Adipocyte (in vitro differentiated cells): ENCODE measurements around the gene UNG.

Experiments used
- DNase-seq: peaks from one replicate; pipeline ENCODE4 v3.0.0-alpha.2; 2015; ENCODE audit warnings: low read depth
- H3K27me3 ChIP-seq: replicated peaks from 2 replicates; pipeline ENCODE4 v1.7.0; 2013; ENCODE audit warnings: mild to moderate bottlenecking, low read length, moderate library complexity; ENCODE audit not compliant: control insufficient read depth, insufficient read depth
- H3K36me3 ChIP-seq: 2 replicates; pipeline ENCODE4 v1.7.0; 2013; ENCODE audit warnings: low read length, mild to moderate bottlenecking, moderate library complexity; ENCODE audit not compliant: control insufficient read depth, insufficient read depth, severe bottlenecking
- H3K4me1 ChIP-seq: 2 replicates; pipeline ENCODE4 v1.7.0; 2013; ENCODE audit warnings: mild to moderate bottlenecking, low read length, moderate library complexity; ENCODE audit not compliant: control insufficient read depth, insufficient read depth
- H3K4me3 ChIP-seq: 2 replicates; pipeline ENCODE4 v1.7.0; 2013; ENCODE audit warnings: mild to moderate bottlenecking, low read length, moderate library complexity
- H3K9ac ChIP-seq: 2 replicates; pipeline ENCODE4 v1.7.0; 2013; ENCODE audit warnings: mild to moderate bottlenecking, low read length, moderate library complexity
- H3K9me3 ChIP-seq: 2 replicates; pipeline ENCODE4 v1.7.0; 2013; ENCODE audit warnings: mild to moderate bottlenecking, low read length, moderate library complexity; ENCODE audit not compliant: control insufficient read depth

Gene UNG

DNA sequence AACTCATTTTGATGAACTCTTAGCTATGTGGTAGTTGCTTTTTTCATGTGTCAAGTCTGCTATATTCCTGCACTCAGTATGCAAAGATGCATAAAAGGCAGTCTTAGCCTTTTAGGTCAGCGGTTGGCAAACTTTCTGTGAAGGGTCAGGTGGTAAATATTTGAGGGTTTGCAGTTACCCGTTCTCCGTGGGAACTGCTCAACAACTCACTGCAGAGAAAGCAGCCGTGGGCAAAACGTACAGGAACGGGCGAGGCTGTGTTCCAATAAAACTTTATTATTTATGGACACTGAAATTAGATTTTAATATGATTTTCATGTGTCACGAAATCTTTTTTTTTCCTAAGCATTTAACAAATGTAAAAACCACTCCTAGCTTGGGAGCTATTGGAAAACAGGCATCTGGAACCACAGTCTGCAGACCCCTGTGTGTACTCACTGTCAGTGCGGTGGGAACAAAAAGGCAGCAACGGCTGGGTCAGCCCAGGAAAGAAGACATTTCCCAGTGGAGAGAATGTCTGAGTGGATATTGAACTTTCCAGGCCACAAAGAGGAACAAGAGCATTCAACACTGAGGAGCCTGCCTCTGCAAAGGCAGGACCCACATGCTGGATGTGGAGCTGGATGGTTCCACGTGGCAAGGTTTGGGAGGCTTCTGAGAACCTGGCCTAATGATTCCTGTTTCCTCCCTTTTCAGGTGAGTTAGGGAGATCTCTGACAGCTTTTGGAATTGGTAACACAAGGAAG lies 15.5 kb downstream of the UNG start:
- H3K27me3 ChIP-seq, result no peaks in the 10 kb centered on the region
- H3K9me3 ChIP-seq, result no peaks in the 10 kb centered on the region
- peak overlapping the region; percentile 50 for H3K9ac ChIP-seq
- H3K4me3 ChIP-seq, result peak overlapping the region; percentile 38
- H3K4me1 ChIP-seq, result peaks cover 71% of the 10 kb centered on the region
- DNase-seq, result no peak
- H3K36me3 ChIP-seq, result peaks cover 23% of the 10 kb centered on the region

GRCh38 chr12:109113661-109114321 lies 16.4 kb downstream of the UNG start:
- Histone ChIP-seq H3K9me3 (no peaks in the 10 kb centered on the region), H3K4me3 (peak overlapping the region; percentile 38), H3K9ac (peak overlapping the region; percentile 55), H3K36me3 (peaks cover 14% of the 10 kb centered on the region), H3K27me3 (no peaks in the 10 kb centered on the region), H3K4me1 (peaks cover 76% of the 10 kb centered on the region)
- DNase-seq, result peak; percentile 22

DNA sequence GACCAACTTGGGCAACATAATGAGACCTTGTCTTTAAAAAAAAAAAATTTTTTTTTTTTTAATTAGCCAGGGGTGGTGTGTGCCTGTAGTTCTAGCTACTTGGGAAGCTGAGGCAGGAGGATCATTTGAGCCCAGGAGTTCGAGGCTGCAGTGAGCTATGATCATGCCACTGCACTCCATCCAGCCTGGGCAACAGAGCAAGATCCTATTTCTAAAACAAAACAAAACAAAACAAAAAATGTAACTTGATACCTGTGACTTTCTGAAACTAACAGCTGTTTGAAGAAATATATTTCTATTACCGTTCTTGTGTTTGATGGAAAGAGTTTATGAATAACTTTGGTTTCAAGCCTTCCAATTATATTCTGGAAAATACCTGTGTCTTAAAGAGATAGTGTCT lies 17.2 kb downstream of the UNG start:
- no peak for DNase-seq
- Histone ChIP-seq H3K4me1 (peaks cover 81% of the 10 kb centered on the region), H3K36me3 (peaks cover 7% of the 10 kb centered on the region), H3K9me3 (no peaks in the 10 kb centered on the region), H3K9ac (peak overlapping the region; percentile 76), H3K4me3 (peak overlapping the region; percentile 51), H3K27me3 (no peaks in the 10 kb centered on the region)

- DNase-seq, result no peak
- no peaks in the 10 kb centered on the region for H3K9me3 ChIP-seq
- no peaks in the 10 kb centered on the region for H3K27me3 ChIP-seq
- peaks cover 74% of the 10 kb centered on the region for H3K4me1 ChIP-seq
- H3K36me3 ChIP-seq, result no peaks in the 10 kb centered on the region
- peak overlapping the region; percentile 51 for H3K4me3 ChIP-seq
- H3K9ac ChIP-seq, result peak overlapping the region; percentile 76
Measured at GRCh38 chr12:109115404-109115757, 18.0 kb downstream of the UNG start.

GRCh38 chr12:109115758-109116610 lies 18.6 kb downstream of the UNG start, which contains the start of gene ACACB:
Gene ACACB, plus strand, starts transcription at chr12:109116587. Its CDS starts 22,819 bp downstream, at chr12:109139406.
- no peak for DNase-seq
- no peaks in the 10 kb centered on the region for H3K27me3 ChIP-seq

DNA sequence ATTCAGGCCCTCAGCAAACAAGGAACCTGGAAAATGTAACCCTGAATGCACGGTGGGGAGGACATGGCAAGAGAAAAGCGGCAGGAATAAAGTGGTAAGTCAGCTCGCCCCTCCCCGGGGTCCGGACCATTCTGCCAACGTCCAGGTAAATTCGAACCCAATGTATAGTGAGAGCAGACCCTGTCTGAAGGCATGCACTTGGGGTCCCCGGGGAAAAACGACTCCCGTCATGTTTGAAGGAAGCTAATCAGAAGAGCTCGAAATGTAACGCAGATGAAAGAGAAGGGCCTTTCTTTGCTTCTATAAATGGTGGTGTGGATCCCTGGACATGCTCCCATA lies 19.2 kb downstream of the UNG start:
- Histone ChIP-seq H3K4me1 (peaks cover 62% of the 10 kb centered on the region), H3K9ac (peak overlapping the region; percentile 88), H3K27me3 (no peaks in the 10 kb centered on the region), H3K4me3 (peak overlapping the region; percentile 53), H3K9me3 (no peaks in the 10 kb centered on the region), H3K36me3 (no peaks in the 10 kb centered on the region)
- no peak for DNase-seq

More at GRCh38 chr12:109115758-109116610, 18.6 kb downstream of the UNG start, which contains the start of gene ACACB:
- Histone ChIP-seq H3K4me1 (peaks cover 68% of the 10 kb centered on the region), H3K9ac (peak within 1 kb of the TSS; percentile 88), H3K36me3 (no peaks in the 10 kb centered on the region), H3K4me3 (peak within 1 kb of the TSS; percentile 53), H3K9me3 (no peaks in the 10 kb centered on the region)

DNA sequence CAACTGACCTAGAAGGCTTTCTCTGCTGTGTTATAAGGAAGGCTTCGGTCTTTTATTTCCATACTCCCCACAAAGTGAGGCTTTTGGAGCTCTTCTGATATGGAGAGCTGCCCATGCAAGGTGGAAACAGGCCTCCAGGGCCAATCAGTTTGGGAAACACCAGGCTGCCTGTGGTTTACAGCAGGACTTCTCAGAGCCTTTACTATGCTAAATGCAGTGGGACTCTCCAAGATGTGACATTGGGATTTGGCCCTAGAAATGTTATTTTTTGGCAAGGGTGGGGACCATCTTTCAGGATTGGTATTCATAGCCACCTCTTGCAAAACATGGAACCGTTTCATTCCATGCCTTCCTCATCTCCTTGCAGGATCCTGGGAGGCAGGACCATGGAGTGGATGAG lies 22.7 kb downstream of the UNG start:
- peak overlapping the region; percentile 24 for H3K9ac ChIP-seq
- H3K4me3 ChIP-seq, result no peak overlapping the region
- H3K36me3 ChIP-seq, result no peaks in the 10 kb centered on the region
- H3K4me1 ChIP-seq, result peaks cover 35% of the 10 kb centered on the region
- H3K9me3 ChIP-seq, result no peaks in the 10 kb centered on the region
- no peaks in the 10 kb centered on the region for H3K27me3 ChIP-seq
- no peak for DNase-seq

DNA sequence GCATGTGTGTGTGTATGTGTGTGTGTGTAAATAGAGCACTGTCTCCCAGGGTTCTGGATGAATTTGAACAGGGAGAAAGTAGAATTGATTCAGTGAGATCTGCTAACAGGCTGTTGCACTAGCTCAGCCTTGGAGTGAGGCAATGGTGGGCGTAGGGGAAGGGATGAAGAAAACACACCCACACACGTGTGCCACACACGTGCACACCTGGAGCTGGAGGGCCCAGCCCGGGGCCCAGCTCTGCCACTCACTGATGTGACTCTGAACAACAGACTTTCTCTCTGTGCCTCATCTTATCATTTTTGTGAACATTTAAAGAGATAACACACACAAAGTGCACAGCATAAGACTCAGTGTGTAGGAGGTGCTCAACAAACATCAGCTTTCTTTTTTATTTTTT lies 23.2 kb downstream of the UNG start:
- Histone ChIP-seq H3K4me3 (no peak overlapping the region), H3K36me3 (no peaks in the 10 kb centered on the region), H3K9ac (peak overlapping the region; percentile 24)

GRCh38 chr12:109121346-109121880 lies 24.0 kb downstream of the UNG start:
- H3K9ac ChIP-seq, result no peak overlapping the region
- no peaks in the 10 kb centered on the region for H3K9me3 ChIP-seq
- H3K36me3 ChIP-seq, result peaks cover 5% of the 10 kb centered on the region
- H3K4me3 ChIP-seq, result no peak overlapping the region
- peaks cover 29% of the 10 kb centered on the region for H3K4me1 ChIP-seq
- no peak for DNase-seq
- no peaks in the 10 kb centered on the region for H3K27me3 ChIP-seq

More for the DNA sequence above, 23.2 kb downstream of the UNG start:
- DNase-seq, result no peak
- Histone ChIP-seq H3K9me3 (no peaks in the 10 kb centered on the region), H3K27me3 (no peaks in the 10 kb centered on the region), H3K4me1 (peaks cover 31% of the 10 kb centered on the region)

DNA sequence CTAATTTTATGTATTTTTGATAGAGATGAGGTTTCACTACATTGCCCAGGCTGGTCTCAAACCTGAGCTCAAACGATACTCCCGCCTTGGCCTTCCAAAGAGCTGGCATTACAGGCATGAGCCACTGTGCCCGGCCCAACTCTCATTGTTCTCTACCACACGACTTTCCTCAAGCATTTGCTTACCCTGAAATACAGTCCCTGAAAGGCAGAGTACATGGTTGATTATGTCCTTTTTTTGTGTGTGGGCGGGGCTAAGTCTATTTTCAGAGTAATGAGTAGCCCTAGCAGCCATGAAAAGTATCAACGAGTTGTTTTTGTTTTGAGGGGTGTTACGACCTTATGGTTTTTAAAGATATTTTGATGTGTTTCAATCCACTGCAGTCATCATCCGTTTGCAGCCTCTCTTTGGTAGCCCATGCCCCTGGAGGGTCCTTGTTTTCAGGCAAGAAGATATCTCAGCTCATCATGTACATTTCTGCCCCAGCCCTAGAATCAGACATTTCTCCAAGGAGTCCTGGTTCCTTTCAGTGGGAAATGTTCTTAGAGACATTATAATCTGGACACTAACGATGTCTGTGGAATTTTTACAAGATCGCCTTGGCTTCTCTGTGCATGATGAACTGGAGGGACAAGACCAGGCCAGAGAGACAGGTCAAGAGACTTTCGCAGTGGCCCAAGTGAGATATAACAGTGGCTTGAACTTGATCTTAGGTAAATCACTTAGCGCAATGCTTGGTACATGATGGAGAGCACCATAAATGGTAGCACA lies 27.7 kb downstream of the UNG start:
- Histone ChIP-seq H3K36me3 (peaks cover 5% of the 10 kb centered on the region), H3K4me1 (peaks cover 22% of the 10 kb centered on the region), H3K9ac (no peak overlapping the region), H3K4me3 (no peak overlapping the region), H3K9me3 (no peaks in the 10 kb centered on the region), H3K27me3 (no peaks in the 10 kb centered on the region)
- no peak for DNase-seq
